Right renal cortex interstitium (tissue), 3 donors: Measurements from ENCODE around the gene TRAPPC2L. TPM values are rescaled to one million over a fixed set of nuclear protein-coding genes. Genes with fewer than 3 reads are reported as not detected.
"Not testable (repeated sequence)": the region's sequence is repeated elsewhere in the genome, so short reads cannot be mapped to it uniquely, and the experiment has no call there.

Experiments
- DNase-seq, 3 donors: peaks; one replicate each; pipeline ENCODE4 v3.0.0-alpha.2; 2013; ENCODE audit warnings: low read depth in 3 of 3, low spot score in 2 of 3
- polyA plus RNA-seq, 3 donors: library from polyadenylated mRNA; unstranded; fragments of 120-200 nt; gene quantifications; one replicate each; pipeline ENCODE4 v1.2.1, GENCODE V29; 2013; ENCODE audit not compliant: insufficient read length in 3 of 3

The TRAPPC2L gene
- polyA plus RNA-seq, 3 donors = 82.1 to 103 (median 89.1) TPM

DNA sequence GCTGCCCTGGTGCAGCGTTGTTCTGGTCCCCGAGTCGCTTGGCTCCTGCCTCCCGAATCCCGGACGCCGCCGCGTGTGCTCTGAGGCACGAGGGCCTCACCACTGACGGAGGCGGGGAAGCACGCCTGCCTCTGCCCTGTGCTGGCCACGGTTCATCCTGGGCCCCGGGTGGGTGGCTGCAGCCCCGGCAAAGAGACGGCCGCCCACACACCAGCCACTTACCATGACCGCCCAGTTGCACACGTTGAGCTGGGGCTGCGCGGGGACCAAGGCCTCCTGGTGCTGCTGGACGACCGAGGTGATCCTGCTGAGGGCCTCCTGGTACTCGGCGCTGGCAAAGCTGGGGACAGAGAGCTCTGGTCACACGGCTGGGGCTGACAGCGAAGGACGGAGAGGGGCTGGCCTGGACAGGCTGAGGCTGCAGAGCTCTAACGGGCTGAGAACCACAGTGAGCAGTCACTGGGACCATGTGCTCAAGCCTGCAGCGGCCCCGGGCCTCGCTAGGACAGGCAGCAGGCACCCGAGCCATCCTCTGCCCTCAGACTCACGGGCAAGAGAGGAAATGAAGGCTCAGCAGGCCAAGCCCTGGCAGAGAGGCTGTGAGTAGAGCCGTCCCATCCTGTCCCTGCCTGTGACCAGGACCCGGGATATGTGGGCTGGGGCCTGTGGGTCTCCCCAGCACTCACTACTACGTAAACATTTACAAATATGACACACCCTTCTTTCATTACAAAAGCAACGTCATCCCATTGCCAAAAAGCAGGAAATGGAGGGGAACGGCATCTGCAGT is 38.9 kb upstream of the TRAPPC2L start:
- no peak for DNase-seq

DNA sequence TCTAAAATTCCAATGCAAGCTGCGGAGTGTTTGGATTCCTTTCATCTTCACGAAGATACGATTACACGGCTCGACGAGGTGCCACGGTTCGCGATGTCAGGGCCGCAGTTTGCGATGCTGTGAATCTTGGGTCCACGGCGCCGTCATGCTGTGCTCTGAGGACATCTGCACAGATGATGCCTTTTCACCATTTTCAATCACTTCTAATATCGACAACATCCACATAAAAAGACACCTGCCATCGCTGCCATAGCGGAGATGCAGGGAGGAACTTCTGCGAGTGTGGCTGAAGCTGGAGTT is 38.4 kb upstream of the TRAPPC2L start:
- DNase-seq = no peak

GRCh38 chr16:88819126-88819525 is 37.8 kb upstream of the TRAPPC2L start:
- no peak for DNase-seq

DNA sequence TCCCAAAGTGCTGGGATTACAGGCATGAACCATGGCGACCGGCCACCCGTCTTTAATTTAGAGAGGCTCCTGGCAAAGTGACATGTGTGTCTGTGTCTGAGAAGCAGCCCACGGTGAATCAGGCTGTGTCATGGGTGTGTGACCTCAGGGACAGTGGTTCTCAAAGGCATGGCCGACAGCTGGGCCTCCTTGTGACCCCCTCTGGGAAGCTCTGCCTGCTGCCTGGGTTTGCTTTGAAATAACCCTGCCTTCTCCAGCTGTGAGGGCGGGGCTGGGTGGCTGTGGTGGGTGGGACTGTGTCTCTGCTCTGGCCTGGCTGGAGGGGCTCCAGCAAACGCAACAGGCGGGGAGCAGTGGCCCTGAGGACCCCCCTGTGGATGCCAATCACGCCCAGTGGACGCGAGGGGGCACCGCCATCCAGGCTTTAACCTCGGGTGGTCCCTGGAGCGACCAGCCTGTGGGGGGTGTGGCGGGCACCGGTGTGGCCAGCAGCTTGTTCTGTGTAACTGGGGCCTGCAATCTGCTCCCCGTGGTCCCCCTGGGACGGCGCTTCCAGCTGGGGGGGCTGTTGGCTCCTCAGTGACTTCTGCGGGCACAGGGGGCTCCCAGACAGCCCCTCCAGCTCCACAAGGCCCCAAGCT is 36.4 kb upstream of the TRAPPC2L start:
- no peak for DNase-seq

- no peak for DNase-seq
These were observed 35.6 kb upstream of the TRAPPC2L start for GRCh38 chr16:88821168-88821850.

DNA sequence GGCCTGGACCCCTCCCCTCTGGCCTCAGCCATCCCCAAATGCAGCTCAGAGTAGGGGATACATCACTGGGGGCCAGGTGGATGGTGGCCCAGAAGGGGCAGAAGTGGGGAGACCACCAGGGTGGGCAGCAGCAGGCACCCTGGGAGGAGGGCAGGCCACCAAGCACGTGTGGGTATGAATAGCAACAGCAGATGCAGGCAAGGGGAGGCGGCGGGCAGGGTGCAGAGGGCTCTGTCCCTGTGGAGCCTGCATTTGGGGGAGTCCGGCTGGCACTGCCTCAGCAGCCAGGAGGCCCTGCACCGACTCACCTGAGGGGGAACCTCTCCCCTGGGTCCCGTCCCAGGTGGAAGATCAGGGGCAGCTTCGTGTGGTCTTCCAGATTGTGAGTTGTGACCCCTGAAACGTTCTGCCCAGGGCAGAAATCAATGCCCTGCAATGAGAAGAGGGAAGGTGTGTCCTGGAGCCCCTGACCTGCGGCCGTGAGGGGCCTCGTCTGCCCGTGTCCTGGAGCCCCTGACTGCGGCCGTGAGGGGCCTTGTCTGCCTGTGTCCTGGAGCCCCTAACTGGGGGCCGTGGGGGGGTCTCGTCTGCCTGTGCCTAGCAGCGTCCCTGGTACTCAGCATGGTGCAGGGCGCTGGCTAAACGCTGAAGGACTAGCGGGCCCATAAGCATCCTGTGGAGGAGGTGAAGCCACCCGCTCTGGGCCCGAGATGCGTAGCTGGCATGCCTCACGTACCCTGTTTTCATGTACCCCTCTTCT is 34.5 kb upstream of the TRAPPC2L start:
- no peak for DNase-seq

DNA sequence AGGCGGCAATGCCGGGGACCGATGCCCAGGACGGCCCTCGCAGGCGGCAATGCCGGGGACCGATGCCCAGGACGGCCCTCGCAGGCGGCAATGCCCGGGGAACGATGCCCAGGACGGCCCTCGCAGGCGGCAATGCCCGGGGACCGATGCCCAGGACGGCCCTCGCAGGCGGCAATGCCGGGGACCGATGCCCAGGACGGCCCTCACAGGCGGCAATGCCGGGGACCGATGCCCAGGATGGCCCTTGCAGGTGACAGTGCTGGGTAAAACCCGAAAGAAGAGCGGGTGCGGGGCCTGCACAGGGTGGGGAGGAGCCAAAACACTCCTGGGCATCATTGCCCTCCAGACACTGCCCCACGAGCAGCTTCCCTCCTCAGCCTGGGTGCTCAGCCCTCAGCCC is 33.3 kb upstream of the TRAPPC2L start:
- DNase-seq = not testable (repeated sequence)

GRCh38 chr16:88824256-88825077 is 32.5 kb upstream of the TRAPPC2L start:
- DNase-seq = no peak

- no peak for DNase-seq
These were observed 31.8 kb upstream of the TRAPPC2L start for GRCh38 chr16:88825146-88825545.

- no peak for DNase-seq
These were observed 30.7 kb upstream of the TRAPPC2L start for GRCh38 chr16:88826070-88826840.

GRCh38 chr16:88827727-88828126 is 29.2 kb upstream of the TRAPPC2L start:
- DNase-seq = no peak

GRCh38 chr16:88828711-88829110 is 28.2 kb upstream of the TRAPPC2L start:
- DNase-seq = no peak

DNA sequence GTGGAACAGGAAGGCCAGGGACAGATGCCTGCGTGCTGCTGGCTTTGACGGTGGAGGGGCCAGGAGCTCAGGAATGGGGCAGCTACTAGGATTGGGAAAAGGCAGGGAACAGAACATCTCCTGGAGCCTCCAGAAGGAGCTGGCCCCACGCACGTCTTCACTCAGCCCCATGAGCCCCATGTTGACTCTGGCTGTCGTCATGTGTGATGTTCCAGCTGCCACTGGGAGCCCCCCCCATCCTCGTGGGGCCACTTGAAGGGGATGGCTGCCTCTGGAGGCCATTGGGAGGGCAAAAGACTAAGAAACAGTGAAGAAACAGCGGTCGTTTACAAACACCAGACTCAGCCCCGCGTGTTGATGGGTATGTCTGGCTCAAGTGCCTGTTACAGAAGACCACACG is 26.7 kb upstream of the TRAPPC2L start:
- peak in 1 of 3 donors; percentile 37 for DNase-seq

- DNase-seq = no peak
These were observed 26.1 kb upstream of the TRAPPC2L start for GRCh38 chr16:88830783-88831182.

GRCh38 chr16:88831838-88832237 is 25.1 kb upstream of the TRAPPC2L start:
- no peak for DNase-seq

DNA sequence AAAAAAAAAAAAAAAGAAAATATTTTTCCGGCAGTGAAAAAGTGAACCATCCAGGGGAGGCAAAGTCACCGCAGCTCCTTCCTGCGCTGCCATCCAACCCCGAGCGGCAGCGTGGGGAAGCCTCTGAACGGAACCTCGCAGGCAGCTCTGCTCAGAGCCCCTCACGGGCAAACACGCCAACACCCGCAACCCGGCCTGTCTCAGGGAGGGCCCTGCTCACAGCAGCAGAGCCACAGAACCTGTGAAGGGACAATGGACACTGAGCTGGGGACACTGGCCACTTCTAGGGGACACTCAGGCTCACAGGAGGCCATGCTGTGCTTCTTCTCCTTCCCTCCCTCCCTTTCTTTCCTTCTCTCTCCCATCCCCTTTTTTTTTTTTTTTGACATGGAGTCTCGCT is 23.8 kb upstream of the TRAPPC2L start:
- DNase-seq = no peak

DNA sequence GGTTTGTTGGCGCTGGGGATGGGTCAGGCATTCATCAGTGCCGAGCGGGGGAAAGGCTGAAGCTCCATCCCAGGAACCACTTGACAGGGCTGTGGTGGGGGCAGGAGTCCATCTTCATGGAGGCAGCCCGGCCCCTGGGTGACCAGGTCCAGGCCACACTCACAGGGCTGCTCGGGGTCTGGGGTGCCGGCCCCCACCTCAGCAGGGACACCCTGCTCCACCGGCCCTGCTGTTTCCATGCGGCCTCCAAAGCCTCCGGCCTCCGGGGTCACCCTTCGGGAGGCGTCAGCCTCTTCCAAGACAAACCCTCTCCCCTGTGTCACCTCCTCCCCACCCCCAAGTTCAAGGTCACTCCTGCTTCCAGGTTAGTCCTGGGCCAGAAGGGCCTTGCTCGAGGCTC is 22.3 kb upstream of the TRAPPC2L start:
- no peak for DNase-seq

GRCh38 chr16:88835383-88835782 is 21.5 kb upstream of the TRAPPC2L start:
- DNase-seq = no peak

DNA sequence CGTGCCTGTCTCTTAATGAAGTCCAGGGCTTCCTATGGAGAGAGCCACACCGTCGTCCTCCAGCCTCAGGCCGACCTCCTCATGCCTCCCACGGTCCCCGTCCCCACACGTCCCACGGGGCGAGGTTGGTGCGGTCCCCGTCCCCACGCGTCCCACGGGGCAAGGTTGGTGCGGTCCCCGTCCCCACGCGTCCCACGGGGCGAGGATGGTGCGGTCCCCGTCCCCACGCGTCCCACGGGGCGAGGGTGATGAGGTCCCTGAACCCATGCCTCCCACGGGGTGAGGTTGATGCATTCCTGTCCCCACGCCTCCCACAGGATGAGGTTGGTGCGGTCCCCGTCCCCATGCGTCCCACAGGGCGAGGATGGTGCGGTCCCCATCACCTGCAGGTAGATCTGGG is 21.1 kb upstream of the TRAPPC2L start:
- DNase-seq = no peak

- DNase-seq = no peak
These were observed 20.1 kb upstream of the TRAPPC2L start for GRCh38 chr16:88836791-88837190.
